ENCODE measurements around the gene SPNS2. TPM values are rescaled to one million over a fixed set of nuclear protein-coding genes. Genes with fewer than 3 reads are reported as not detected.

Gene SPNS2
- total and polyA plus RNA-seq, 2 of the 8 experiments (the other 6 are each of a cell fraction or from before 2014, with no cell fraction given), result 1.2 to 1.5 TPM

- Histone ChIP-seq H3K27ac (ENCODE audit: low read depth, low read length) (no peak overlapping the region), H3K4me1 (replicated peaks in 1 of 4; ENCODE audit: control insufficient read depth in 3 of 4, insufficient read depth in 4 of 4, low read length in 3 of 4) (peaks cover 4 to 15% (median 9%) of the 10 kb centered on the region in 4 experiments; a peak in 6 of 7 replicates), H3K23ac (ENCODE audit: insufficient read length) (no peak overlapping the region), H2BK12ac (ENCODE audit: low read depth, low read length) (no peak overlapping the region), H3K9ac (replicated peaks in 1 of 4; ENCODE audit: extremely low read depth in 1 of 4, low read depth in 3 of 4, low read length in 3 of 4) (no peak overlapping the region), H3K79me1 (ENCODE audit: low read depth, low read length) (peaks cover 13% of the 10 kb centered on the region), H2BK20ac (ENCODE audit: low read length) (no peak overlapping the region), H4K8ac (ENCODE audit: extremely low read depth, insufficient read depth, low read length) (no peak overlapping the region), H3K4ac (replicated peaks; ENCODE audit: insufficient read length, low read depth, low read length) (no peak overlapping the region), H3K27me3 (replicated peaks in 1 of 4; ENCODE audit: control insufficient read depth in 3 of 4, extremely low read depth in 1 of 4, insufficient read depth in 3 of 4, low read length in 3 of 4) (no peaks in the 10 kb centered on the region), H3K4me2 (ENCODE audit: insufficient read depth in 1 of 2, low read depth in 2 of 2, low read length in 2 of 2) (no peak overlapping the region), H2BK120ac (replicated peaks; ENCODE audit: low read depth, low read length) (no peak overlapping the region), H2BK5ac (ENCODE audit: low read depth, low read length) (no peak overlapping the region), H2BK15ac (ENCODE audit: low read length) (no peak overlapping the region), H3K9me3 (ENCODE audit: insufficient read depth in 2 of 2, low read depth in 1 of 2, low read length in 1 of 2) (no peaks in the 10 kb centered on the region), H3K36me3 (ENCODE audit: control insufficient read depth in 2 of 4, insufficient read depth in 4 of 4, low read length in 3 of 4) (peaks cover 48 to 73% (median 61%) of the 10 kb centered on the region in 4 experiments), H4K91ac (replicated peaks; ENCODE audit: insufficient read length, low read length) (no peak overlapping the region), H2AFZ (ENCODE audit: low read length) (no peak overlapping the region), H3K4me3 (ENCODE audit: extremely low read depth in 1 of 4, insufficient read depth in 2 of 4, low read depth in 3 of 4, low read length in 4 of 4) (no peak overlapping the region), H3K79me2 (ENCODE audit: control insufficient read depth in 1 of 2, insufficient read depth in 2 of 2, low read length in 2 of 2) (peaks cover 0 to 21% of the 10 kb centered on the region in 2 experiments; a peak in 3 of 4 replicates), H4K5ac (ENCODE audit: insufficient read length, low read depth, low read length) (no peak overlapping the region), H4K20me1 (replicated peaks in 1 of 2; ENCODE audit: control insufficient read depth in 1 of 2, insufficient read depth in 2 of 2, low read length in 2 of 2) (peaks cover 9 to 16% of the 10 kb centered on the region in 2 experiments), H2AK5ac (ENCODE audit: low read depth, low read length) (no peak overlapping the region), H3K14ac (ENCODE audit: insufficient read length) (no peak overlapping the region), H3K23me2 (ENCODE audit: low read depth, low read length) (peaks cover 14% of the 10 kb centered on the region; the same call in 1 of the 2 replicates), H3K18ac (ENCODE audit: extremely low read depth, low read length) (no peak overlapping the region), H3K56ac (replicated peaks; ENCODE audit: insufficient read length, low read depth, low read length) (no peak overlapping the region)
- DNase-seq (ENCODE audit: low read depth in 1 of 2, low spot score in 2 of 2) (no peak), FAIRE-seq (no peak)
- CTCF ChIA-PET (ENCODE audit: partially characterized antibody), result interaction anchor here (0.6 to 3.2 kb wide), 12 partner anchors 10 to 130 kb away, joined by 3 to 15 read pairs (median 3); no protein-coding TSS in a partner anchor
- WGBS, 2 experiments (ENCODE audit: extremely low coverage in 1 of 2, insufficient coverage in 1 of 2, insufficient read length in 1 of 2, insufficient replicate concordance in 2 of 2, low coverage in 1 of 2, low lambda C conversion rate in 2 of 2, missing lambda C conversion rate in 1 of 2), result 90% methylated on average over 8 of the region's 8 CpGs; no CpG with 5 or more reads in 1 of the 2 experiments
- no peak for TF ChIP-seq CBX8 (IDR thresholded peaks at IDR 0.05; ENCODE audit: borderline replicate concordance, low read depth, low read length)
- no peak for TF ChIP-seq GTF2F1 (IDR thresholded peaks at IDR 0.05; ENCODE audit: borderline replicate concordance, low read depth, low read length)
- TF ChIP-seq MAX (IDR thresholded peaks at IDR 0.05), result no peak
- peak; percentile 44 to 58 (median 50) for TF ChIP-seq CTCF (IDR thresholded peaks at IDR 0.05; ENCODE audit: control extremely low read depth in 1 of 3, insufficient read depth in 1 of 3, low read depth in 1 of 3, low read length in 3 of 3)
- no peak for TF ChIP-seq CTBP2 (IDR thresholded peaks at IDR 0.05; ENCODE audit: borderline replicate concordance, insufficient read depth, insufficient read length, low read length)
- TF ChIP-seq POLR2AphosphoS5 (IDR thresholded peaks at IDR 0.05; ENCODE audit: low read depth, low read length), result no peak
- no peak for TF ChIP-seq EGR1 (IDR thresholded peaks at IDR 0.05; ENCODE audit: borderline replicate concordance, low read depth, low read length)
- no peak for TF ChIP-seq PHF8 (conservative IDR thresholded peaks at IDR 0.05; ENCODE audit: low read depth, low read length)
- TF ChIP-seq SRF (IDR thresholded peaks at IDR 0.05; ENCODE audit: low read depth, low read length), result peak; percentile 83
- peak in 1 of 2 experiments; percentile 24; a peak in 2 of 4 replicates for TF ChIP-seq RAD21 (IDR thresholded peaks at IDR 0.05 in 1 of 2, conservative IDR thresholded peaks at IDR 0.05 in 1 of 2; ENCODE audit: low read depth in 2 of 2, low read length in 2 of 2)
- POLR2A ChIA-PET (ENCODE audit: partially characterized antibody), result interaction anchor here (0.7 to 32.8 kb wide), 3 partner anchors 9 to 59 kb away, joined by 3 to 546 read pairs (median 4); partner anchors contain the start of gene GGT6
These were observed 52.5 kb downstream of the SPNS2 start for GRCh38 chr17:4551141-4551540.
